Mammary epithelial cell (primary cell): ENCODE data around the gene ATP6V0E1.

Experiments
- EZH2 ChIP-seq: IDR thresholded peaks from 2 replicates; pipeline ENCODE4 v1.6.1; 2012; ENCODE audit warnings: low read length, inconsistent platforms, borderline replicate concordance
- TF ChIP-seq, protein P1 (sequence below), 2 donors: IDR thresholded peaks in 1 of 2; conservative IDR thresholded peaks in 1 of 2; 2 replicates each; pipeline ENCODE4 v1.5.1; 2011 to 2012; ENCODE audit warnings: inconsistent platforms in 2 of 2, low read length in 2 of 2, mild to moderate bottlenecking in 2 of 2, control low read depth in 1 of 2, low read depth in 1 of 2; ENCODE audit not compliant: insufficient read depth in 1 of 2; ENCODE audit errors: extremely low read depth in 1 of 2

DNA sequence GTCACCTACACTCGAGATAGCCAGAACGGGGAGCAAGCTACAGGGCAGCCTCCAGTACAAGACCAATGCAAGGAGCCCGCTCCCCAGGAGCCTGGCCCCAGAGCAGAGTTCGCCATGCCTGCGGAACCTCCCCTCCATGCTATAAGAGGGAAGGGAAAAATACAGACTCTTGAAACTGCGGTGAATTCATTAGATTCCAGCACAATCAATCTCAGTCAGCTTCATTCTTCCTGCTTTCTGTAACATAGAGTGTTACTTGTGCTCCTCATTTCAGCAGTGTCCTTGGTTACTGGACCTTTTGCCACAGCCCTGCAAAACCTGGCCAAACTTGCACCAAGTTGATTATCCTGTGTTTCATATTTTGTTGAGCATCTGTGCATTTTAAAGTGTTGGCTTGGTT is 50.4 kb downstream of the ATP6V0E1 start:
- TF ChIP-seq, protein P1, sequence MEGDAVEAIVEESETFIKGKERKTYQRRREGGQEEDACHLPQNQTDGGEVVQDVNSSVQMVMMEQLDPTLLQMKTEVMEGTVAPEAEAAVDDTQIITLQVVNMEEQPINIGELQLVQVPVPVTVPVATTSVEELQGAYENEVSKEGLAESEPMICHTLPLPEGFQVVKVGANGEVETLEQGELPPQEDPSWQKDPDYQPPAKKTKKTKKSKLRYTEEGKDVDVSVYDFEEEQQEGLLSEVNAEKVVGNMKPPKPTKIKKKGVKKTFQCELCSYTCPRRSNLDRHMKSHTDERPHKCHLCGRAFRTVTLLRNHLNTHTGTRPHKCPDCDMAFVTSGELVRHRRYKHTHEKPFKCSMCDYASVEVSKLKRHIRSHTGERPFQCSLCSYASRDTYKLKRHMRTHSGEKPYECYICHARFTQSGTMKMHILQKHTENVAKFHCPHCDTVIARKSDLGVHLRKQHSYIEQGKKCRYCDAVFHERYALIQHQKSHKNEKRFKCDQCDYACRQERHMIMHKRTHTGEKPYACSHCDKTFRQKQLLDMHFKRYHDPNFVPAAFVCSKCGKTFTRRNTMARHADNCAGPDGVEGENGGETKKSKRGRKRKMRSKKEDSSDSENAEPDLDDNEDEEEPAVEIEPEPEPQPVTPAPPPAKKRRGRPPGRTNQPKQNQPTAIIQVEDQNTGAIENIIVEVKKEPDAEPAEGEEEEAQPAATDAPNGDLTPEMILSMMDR (conservative IDR thresholded peaks at IDR 0.05 in 1 of 2, IDR thresholded peaks at IDR 0.05 in 1 of 2; ENCODE audit: extremely low read depth in 1 of 2, insufficient read depth in 1 of 2, low read depth in 1 of 2, low read length in 2 of 2), result no peak
- no peak for TF ChIP-seq EZH2
